Esophagus muscularis mucosa (tissue), 3 donors: ENCODE results near the gene MRGPRX2.

Source experiments
- POLR2A ChIP-seq: fragments of 450-650 bp; IDR thresholded peaks from one replicate; pipeline ENCODE4 v1.6.1; 2017; ENCODE audit warnings: antibody characterized with exemption, moderate library complexity, mild to moderate bottlenecking, low read depth
- POLR2AphosphoS5 ChIP-seq, 2 donors: sonication (generic); formaldehyde crosslinking; IDR thresholded peaks; one replicate each; pipeline ENCODE4 v1.6.1; 2017; ENCODE audit warnings: antibody characterized with exemption in 2 of 2
- TF ChIP-seq, protein P1 (sequence below), 3 experiments: fragments of 200-600 bp in 2 of 3; fragments of 450-650 bp in 1 of 3; sonication (generic) in 2 of 3; IDR thresholded peaks; one replicate each; pipeline ENCODE4 v1.5.1; 2017 to 2019; ENCODE audit warnings: antibody characterized with exemption in 3 of 3, mild to moderate bottlenecking in 2 of 3, moderate library complexity in 1 of 3

DNA sequence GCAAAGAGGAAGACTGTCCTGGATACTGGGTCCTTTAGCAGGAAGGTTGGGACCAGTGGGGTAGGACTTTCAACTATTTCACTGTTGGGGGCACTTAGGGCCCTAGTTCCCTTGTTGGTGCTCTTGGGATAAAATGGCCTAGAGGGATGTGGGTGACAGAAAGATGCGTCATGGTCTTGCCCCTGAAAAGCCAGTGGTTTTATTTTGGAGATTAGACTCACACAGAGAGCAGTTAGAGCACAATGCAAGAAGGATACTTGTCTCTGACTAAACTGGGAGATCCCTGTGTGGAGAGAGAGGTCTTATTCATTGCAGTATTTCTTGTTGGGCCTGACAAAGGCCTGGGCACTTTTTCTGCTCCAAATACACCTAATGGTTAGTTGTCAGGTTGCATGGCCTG lies 22.6 kb upstream of the MRGPRX2 start:
- TF ChIP-seq POLR2A: no peak
- TF ChIP-seq, protein P1, sequence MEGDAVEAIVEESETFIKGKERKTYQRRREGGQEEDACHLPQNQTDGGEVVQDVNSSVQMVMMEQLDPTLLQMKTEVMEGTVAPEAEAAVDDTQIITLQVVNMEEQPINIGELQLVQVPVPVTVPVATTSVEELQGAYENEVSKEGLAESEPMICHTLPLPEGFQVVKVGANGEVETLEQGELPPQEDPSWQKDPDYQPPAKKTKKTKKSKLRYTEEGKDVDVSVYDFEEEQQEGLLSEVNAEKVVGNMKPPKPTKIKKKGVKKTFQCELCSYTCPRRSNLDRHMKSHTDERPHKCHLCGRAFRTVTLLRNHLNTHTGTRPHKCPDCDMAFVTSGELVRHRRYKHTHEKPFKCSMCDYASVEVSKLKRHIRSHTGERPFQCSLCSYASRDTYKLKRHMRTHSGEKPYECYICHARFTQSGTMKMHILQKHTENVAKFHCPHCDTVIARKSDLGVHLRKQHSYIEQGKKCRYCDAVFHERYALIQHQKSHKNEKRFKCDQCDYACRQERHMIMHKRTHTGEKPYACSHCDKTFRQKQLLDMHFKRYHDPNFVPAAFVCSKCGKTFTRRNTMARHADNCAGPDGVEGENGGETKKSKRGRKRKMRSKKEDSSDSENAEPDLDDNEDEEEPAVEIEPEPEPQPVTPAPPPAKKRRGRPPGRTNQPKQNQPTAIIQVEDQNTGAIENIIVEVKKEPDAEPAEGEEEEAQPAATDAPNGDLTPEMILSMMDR (IDR thresholded peaks at IDR 0.05): no peak
- no peak for TF ChIP-seq POLR2AphosphoS5 (IDR thresholded peaks at IDR 0.05)
